GM21526 (cell line): ENCODE data around the gene TUBGCP2.
"Not testable (repeated sequence)": the region's sequence is repeated elsewhere in the genome, so short reads cannot be mapped to it uniquely, and the experiment has no call there.

Experiments
- ATAC-seq: cut with Tn5 transposase; IDR thresholded peaks from one replicate; pipeline ENCODE4 v1.9.1; 2021; ENCODE audit warnings: moderate library complexity; ENCODE audit not compliant: unreplicated experiment, low FRiP score

TUBGCP2 gene

DNA sequence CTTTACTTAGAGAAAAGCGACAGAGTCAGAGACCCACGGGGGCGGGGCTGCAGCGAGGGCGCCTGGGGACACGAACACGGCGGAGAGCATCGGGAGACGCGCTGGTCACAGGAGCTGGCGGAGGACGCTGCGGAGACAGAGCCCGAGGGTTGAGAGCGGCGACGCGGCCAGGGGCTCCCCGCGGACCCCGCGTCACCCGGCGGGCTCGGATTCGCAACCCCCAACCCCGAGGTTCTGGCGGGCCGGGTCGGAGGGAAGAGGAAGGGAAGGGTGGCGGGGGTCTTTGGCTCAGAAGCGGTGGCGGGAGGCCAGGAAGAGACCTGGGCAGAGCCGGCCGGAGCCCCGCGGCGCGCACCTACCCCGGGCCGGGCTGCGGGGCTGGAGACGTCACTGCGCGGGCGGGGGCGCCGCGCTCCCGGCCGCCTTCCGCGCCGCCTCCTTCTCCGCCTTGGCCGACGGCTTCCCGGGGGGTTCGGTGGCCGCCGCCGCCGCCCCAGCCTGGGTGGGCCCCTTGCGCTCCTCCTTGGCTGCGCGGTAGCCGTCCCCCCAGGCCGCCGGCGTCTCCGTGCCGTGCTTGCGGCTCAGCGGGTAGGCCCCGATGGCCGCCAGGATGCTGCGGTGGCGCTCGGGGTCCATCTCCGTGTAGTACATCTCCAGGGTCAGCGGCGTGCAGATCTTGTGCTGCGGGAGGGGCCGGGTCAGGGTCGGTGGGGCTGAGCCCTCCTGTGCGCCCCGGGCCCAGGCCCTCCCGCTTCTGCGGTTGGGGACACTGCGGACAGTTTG is 17.0 kb upstream of the TUBGCP2 start:
- no peak for ATAC-seq

DNA sequence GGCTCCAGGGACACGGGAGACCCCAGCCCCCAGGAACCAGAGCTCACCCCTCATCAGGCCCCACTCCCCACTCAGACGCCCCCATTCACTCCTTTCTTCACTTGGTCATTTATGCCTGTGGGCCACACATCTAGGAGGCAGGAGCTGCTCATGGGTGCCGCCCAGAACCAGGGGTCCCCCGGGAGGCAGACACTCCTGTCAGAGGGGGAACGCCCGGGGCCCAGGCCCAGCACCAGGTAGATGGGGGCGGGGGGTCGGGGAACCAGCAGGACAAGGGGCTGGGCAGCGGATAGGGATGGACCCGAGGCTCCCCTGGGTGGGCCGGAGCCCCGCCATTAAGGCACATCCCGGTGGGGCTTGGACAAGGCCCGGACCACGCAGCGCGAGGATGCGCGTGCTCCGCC is 16.2 kb upstream of the TUBGCP2 start:
- no peak for ATAC-seq

DNA sequence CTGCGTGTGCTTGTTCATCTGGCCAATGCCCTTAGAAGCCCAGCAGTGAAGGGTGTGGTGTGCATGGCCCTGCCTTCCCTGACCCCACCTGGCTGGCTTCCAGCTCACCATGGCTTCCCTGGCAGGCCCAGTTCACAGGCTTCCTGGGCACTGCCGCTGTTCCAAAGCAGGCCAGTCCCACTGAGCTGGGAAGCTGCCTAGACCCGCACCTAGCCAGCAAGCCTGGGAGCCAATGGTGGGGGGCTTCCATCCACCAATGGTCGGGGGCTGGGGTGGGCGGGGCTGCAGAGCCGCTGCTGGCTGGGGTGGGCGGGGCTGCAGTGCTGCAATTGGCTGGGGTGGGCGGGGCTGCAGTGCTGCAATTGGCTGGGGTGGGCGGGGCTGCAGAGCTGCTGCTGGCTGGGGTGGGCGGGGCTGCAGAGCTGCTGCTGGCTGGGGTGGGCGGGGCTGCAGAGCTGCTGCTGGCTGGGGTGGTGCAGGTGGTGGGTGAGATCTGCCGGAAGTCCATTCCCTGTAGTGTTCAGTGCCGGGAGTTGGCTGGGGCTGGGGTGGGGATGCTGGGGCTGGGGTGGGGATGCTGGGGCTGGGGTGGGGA is 15.6 kb upstream of the TUBGCP2 start:
- ATAC-seq, result no peak

DNA sequence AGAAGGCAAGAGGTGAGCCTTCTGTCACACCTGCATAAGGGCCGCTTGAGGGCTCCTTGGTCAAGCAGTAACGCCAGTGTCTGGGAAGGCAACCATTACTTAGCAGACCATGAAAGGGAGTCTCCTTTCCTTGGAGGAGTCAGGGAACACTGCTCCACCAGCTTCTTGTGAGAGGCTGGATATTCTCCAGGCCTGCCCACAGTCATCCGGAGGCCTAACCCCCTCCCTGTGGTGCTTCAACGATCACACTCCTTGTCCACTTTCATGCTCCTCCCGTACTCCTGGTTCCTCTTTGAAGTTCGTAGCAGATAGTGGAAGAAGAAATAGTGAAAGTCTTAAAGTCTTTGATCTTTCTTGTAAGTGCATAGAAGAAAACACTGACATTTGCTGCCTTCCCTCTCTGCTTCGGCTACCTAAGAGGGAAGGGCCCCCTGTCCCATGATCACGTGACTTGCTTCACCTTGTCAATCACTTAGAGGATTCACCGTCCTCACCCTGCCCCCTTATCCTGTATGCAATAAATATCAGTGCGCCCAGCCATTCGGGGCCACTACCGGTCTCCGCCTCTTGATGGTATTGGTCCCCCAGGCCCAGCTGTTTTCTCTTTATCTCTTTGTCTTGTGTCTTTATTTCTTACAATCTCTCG is 13.5 kb upstream of the TUBGCP2 start:
- not testable (repeated sequence) for ATAC-seq

DNA sequence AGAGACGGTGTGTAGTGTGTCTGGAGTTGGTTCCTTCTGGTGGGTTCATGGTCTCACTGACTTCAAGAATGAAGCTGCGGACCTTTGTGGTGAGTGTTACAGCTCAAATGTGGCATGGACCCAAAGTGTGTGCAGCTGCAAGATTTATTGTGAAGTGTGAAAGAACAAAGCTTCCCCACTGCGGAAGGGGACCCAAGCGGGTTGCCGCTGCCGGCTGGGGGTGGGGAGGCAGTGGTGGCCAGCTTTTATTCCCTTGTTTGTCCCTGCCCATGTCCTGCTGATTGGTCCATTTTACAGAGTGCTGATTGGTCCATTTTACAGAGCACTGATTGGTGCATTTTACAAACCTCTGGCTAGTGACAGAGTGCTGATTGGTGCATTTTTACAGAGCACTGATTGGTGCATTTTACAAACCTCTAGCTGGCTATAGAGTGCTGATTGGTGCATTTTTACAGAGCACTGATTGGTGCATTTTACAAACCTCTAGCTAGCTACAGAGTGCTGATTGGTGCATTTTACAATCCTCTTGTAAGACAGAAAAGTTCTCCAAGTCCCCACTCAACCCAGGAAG is 12.3 kb upstream of the TUBGCP2 start:
- ATAC-seq, result not testable (repeated sequence)

DNA sequence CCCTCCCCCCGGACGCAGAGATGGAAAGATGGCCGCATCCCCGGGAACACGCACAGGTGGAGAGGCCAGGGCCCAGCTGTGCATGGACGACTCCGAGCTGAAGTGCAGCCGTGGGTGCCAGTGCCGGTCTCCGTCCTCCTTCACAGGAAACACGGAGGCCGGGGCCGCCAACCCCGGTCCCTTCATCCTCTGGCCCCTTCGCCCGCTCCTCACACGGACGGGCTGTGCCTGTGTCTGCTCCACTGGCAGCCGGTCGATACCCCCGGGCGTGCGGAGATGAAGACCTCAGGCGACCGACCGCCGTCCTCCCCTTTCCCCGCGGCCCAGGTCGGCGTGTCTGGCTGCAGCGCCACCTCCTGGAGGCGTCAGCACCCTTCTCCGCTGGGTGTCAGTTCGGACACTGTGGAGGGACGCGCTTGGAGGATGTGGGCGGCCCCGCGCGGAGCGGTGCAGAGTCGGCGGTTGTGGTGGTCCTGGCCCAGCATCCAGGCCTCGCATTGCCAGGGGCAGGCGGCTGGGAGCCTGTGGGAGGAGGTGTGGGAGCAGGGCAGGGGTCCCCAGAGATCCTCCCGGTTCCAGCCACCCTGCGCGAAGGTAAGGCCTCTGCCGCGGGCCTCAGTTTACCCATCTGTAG is 9.9 kb upstream of the TUBGCP2 start:
- peak; percentile 81 for ATAC-seq

DNA sequence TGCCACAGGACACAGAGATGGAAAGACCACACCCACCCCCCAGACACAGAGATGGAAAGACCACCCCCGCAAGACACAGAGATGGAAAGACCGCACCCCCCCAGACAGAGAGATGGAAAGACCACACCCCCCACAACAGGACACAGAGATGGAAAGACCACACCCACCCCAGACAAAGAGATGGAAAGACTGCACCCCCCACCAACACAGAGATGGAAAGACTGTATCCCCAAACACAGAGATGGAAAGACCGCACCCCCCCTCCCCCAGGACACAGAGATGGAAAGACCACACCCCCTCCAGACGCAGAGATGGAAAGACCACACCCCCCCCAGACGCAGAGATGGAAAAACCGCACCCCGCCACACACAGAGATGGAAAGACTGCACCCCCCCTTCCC is 8.1 kb upstream of the TUBGCP2 start:
- ATAC-seq, result no peak

DNA sequence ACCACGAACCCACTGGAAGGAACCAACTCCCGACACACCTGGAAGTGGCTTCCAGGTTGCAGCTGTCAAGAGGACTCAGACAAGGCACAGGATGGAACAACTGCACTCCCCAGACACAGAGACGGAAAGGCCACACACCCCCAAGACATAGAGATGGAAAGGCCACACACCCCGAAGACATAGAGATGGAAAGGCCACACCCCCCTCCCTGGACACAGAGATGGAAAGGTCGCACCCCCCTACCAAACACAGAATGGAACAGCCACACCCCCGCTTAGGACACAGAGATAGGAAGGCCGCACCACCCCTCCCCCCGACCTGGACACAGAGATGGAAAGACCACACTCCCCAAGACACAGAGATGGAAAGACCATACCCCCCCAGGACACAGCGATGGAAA is 7.6 kb upstream of the TUBGCP2 start:
- ATAC-seq, result no peak

DNA sequence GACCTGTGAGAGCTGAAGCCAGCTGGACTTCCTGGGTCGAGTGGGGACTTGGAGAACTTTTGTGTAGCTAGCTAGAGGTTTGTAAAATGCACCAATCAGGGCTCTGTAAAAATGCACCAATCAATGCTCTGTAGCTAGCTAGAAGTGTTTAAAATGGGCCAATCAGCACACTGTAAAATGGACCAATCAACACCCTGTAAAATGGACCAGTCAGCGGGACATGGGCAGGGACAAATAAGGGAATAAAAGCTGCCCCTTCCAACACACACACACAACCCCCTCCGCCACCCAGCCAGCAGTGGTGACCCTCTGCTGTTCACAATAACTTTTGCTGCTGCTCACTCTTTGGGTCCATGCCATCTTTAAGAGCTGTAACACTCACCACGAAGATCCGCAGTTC is 7.2 kb upstream of the TUBGCP2 start:
- no peak for ATAC-seq

DNA sequence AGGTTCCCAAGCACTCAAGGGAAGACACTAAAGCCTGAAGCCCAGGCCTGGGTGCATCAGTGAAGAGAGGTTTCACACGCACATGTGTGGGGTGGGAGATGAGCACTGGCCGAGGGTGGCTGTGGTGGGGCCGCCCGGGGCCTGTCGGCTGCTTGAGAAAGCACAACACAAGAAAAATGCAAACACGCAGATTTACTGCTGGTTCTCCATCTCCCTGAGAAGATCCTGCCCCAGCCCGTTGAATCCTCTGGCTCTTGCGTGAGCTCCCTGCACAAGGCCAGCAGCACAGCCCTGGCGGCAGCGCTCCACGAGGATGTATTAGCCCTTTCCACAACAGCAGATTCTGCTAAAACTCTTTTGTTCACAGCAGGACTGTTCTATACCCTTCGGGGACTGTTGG is 6.2 kb upstream of the TUBGCP2 start:
- no peak for ATAC-seq

DNA sequence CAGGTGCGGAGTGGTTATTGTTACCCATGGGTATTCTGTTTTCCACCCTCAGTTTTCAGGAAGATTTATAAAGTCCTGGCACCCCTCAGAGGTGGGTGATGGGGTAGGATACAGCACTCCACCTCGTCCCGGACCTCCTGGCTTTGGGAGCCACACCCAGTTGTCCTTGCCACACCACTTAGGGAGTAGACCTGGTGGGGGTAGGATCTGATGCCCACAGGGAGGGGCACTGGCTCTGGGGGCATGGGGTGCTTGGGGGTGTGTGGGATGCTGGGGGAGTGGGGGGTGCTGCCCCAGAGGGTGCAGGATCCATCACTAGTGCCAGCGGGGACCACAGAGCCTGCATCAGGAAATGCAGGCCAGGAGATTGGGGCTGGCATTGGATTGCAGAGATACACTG is 4.5 kb upstream of the TUBGCP2 start:
- ATAC-seq, result no peak

DNA sequence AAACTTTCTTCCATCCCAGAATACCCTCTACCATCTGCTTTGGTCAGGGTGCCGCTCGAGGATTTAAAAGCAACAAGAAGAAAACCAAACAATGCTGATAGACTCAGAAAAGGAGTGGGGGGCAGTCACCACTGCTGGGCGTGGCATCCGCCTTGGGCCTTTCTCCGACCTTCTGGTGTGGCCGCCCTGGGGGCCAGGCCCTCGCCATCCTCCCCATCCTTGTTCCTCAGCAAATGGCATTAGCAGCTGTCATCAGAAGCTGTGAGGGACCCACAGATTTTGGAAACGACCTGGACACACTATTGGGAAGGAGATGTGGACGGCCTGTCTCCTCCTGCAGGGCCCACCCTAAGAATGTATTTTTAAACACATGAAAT is 4.1 kb upstream of the TUBGCP2 start:
- ATAC-seq, result no peak

DNA sequence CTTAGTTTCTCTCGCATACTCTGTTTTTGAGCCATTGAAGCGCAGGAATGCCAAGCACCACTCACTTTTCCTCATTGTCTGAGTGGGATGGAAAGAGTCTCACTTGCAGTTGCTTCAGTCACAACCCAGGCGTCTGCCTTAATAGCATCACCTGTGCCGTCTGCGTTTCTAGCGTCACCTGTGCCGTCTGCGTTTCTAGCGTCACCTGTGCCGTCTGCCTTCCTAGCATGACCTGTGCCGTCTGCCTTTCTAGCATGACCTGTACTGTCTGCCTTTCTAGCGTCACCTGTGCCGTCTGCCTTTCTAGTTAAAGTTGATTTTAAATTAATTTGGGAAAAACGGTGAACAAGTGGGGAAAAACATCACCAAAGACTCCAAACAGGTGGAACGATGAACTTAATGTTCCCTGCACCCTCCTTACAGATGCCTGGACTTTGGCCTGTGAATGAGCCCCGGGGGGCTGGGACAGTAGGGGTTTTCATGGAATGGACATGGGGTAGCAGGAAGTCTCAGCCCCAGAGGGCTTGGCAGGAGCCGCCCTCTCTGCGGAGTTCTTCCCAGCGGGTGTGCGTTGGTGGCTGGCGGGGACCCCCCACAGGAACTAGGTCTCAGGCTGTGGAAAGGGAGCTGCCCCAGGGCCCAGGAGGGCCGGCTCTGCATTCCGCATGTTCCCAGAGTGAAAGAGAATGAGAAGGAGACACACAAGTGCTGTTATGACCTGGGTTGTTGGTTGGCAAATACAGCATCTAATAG is 3.5 kb upstream of the TUBGCP2 start:
- ATAC-seq, result no peak

DNA sequence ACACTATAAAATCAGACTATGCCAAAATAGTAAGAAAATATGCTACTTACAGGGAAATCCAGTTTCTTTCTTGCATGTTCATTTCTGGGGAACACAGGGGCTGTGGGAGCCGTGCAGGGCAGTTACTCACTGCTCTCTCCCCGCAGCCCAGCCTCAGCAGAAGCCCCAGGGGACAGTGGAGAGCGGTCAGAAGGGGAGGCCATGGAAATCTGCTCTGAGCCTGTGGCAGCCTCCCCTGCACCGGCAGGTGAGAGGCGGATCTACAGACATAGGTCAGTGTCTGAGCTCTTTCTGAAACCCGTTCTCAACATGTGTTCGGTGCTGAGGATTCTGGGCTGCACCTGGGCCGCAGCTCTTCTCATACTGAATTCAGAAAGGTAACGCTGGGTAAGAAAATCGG is 2.9 kb upstream of the TUBGCP2 start:
- ATAC-seq, result no peak

DNA sequence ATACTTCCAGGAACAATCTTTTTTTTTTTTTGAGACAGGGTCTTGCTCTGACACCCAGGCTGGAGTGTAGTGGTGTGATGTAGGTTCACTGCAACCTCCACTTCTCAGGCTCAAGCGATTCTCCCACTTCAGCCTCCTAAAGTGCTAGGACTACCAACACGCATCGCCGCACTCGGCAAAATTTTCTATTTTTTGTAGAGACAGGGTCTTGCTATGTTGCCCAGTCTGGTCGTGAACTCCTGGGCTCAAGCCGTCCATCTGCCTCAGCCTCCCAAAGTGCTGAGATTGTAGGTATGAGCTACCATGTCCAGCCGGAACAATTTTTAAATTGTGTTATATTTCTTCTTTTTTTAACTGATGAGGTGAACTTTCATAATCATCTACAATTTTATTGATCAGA is 2.1 kb upstream of the TUBGCP2 start:
- no peak for ATAC-seq

DNA sequence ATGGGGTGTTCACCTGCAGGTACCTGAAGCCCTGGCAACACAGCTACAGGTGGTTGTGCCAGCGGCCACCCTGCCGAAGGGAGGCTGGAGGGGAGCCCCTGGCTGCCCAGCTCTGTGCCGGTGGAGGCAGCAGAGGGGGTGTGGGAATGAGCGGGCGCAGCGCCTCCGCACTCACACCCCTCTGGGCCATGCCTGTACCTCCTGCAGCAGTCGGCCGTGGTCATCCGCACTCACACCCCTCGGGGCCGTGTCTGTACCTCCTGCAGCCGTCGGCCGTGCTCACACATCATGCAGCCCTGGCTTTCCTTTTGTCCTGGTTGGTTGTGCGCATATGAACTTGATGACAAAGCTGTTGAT is 1.7 kb upstream of the TUBGCP2 start:
- ATAC-seq, result no peak

DNA sequence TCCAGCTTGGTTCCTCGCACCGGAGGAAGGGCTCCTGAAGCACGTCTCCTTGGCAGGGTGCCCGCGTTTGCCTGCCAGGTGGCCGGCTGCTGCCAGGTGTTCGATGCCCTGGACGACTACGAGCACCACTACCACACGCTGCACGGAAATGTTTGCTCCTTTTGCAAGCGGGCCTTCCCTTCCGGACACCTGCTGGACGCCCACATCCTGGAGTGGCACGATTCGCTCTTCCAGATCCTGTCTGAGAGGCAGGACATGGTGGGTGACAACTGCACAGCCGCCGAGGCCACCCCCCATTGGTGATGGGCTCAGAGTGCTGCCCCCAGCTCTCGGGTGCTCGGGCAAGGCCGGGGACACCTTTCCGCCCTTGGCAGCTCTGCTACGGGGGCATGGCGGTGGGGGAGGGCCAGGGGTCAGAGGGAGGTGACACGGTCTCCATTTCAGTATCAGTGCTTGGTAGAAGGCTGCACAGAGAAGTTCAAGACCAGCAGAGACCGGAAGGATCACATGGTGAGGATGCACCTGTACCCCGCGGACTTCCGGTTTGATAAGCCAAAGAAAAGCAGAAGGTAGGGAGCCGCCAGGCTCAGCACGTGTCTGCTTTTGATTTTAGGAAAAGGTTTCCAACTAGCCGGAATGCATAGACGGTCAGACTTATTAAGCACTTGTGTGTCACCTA is 1.2 kb upstream of the TUBGCP2 start:
- ATAC-seq, result no peak

DNA sequence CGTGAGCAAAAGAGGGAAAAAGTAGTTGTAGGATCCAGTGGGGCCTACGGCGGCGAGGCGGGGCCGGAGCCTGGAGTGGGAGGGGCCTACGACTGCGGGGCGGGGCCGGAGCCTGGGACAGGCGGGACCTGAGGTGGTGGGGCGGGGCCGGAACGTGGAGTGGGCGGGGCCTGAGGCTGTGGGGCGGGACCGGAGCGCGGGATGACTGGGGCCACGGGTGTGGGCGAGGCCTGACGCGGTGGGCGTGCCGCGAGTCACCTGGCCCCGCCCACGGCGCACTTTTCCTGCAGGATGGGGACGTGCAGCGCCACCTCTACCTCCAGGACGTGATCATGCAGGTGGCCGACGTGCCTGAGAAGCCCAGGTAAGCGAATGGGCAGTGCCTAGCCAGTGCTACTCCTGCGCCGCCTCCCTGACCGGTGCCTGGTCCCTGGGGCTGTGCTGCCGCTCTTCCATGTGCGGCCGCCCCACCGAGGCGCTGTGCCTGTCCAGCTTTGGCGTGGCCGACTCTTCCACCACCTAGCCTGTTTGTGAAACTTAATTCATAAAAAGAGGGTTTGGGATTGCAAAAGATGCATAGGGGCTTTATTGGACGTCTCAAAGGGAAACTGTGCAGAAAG is 538 bp upstream of the TUBGCP2 start:
- peak; percentile 52 for ATAC-seq

DNA sequence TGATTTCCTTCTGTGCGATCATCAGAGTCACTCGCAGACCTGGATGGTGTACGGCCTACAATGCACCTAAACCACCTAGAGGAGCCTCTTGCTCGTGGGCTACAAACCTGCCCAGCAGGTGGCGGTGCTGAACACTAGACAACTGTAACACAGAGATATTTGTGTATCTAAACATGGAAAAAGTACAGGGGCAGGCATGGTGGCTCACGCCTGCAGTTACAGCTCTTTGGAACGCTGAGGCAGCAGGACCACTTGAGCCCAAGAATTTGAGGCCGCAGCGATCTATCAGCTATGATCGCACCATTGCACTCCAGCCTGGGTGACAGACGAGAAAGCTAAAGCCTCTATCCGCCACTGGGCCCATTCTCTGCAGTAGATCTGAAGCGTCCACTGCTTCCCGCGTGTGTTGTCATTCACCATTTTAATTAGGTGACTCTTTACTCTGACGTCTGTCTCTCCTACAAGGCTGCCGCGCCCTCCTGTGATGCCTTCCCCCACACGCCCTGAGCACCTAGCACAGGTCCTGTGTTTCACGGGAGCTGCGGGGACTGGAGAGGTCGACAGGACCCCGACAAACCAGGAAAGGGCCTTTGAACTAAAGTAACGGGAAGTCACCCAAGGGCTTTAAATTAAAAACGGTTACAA is 774 bp downstream of the TUBGCP2 start:
- ATAC-seq, result peak; percentile 46
